T-helper 17 cell (primary cell): ENCODE results near the gene NSD2. TPM values are rescaled to one million over a fixed set of nuclear protein-coding genes. Genes with fewer than 3 reads are reported as not detected.

Experiments
- ATAC-seq: fragments of 150-1000 bp; cut with Tn5 transposase; 2 replicates; pipeline ENCODE4 v1.10.0; 2021; ENCODE audit warnings: mild to moderate bottlenecking, moderate library complexity
- DNase-seq, 3 donors: peaks; one replicate each; pipeline versions ENCODE4 v3.0.0 to v3.0.0-alpha.2; 2020 to 2021
- H3K9me3 ChIP-seq: one replicate; pipeline ENCODE4 v1.7.0; 2013; ENCODE audit warnings: low read length, mild to moderate bottlenecking; ENCODE audit not compliant: control insufficient read depth, poor library complexity, severe bottlenecking
- H3K27ac Mint-ChIP-seq: one replicate; pipeline ENCODE4 v1.8.0; 2022; ENCODE audit warnings: mild to moderate bottlenecking, moderate library complexity, mixed read lengths
- H3K27me3 Mint-ChIP-seq: one replicate; pipeline ENCODE4 v1.8.0; 2022; ENCODE audit warnings: mixed read lengths
- H3K36me3 Mint-ChIP-seq: one replicate; pipeline ENCODE4 v1.8.0; 2022; ENCODE audit warnings: low read depth, mixed read lengths
- H3K4me1 Mint-ChIP-seq: one replicate; pipeline ENCODE4 v1.8.0; 2022; ENCODE audit warnings: mild to moderate bottlenecking, mixed read lengths
- H3K4me3 Mint-ChIP-seq: one replicate; pipeline ENCODE4 v1.8.0; 2022; ENCODE audit warnings: mild to moderate bottlenecking, moderate library complexity, mixed read lengths
- total RNA-seq, 4 donors: library from RNA in 2 of 4; stranded (reverse) in 2 of 4; gene quantifications; one replicate each; pipeline ENCODE4 v1.2.3 and lab custom pipeline; 2022 to 2026

Gene NSD2
- total RNA-seq, 2 donors from 2014 or later: 55.0 to 62.2 TPM

GRCh38 chr4:1953335-1953734 is 82.1 kb downstream of the NSD2 start:
- no peaks in the 10 kb centered on the region for H3K36me3 Mint-ChIP-seq
- H3K27ac Mint-ChIP-seq: no peak overlapping the region
- ATAC-seq: no peak

GRCh38 chr4:1956631-1957030 is 85.4 kb downstream of the NSD2 start:
- Mint-ChIP-seq H3K36me3 (peaks cover 5% of the 10 kb centered on the region), H3K4me1 (peaks cover 2% of the 10 kb centered on the region), H3K27ac (no peak overlapping the region), H3K4me3 (no peak overlapping the region), H3K27me3 (no peaks in the 10 kb centered on the region)
- H3K9me3 ChIP-seq: no peaks in the 10 kb centered on the region
- no peak for ATAC-seq
- no peak for DNase-seq

More at GRCh38 chr4:1953335-1953734, 82.1 kb downstream of the NSD2 start:
- no peak for DNase-seq
- no peaks in the 10 kb centered on the region for H3K9me3 ChIP-seq
- Mint-ChIP-seq H3K4me1 (no peaks in the 10 kb centered on the region), H3K27me3 (no peaks in the 10 kb centered on the region), H3K4me3 (no peak overlapping the region)

DNA sequence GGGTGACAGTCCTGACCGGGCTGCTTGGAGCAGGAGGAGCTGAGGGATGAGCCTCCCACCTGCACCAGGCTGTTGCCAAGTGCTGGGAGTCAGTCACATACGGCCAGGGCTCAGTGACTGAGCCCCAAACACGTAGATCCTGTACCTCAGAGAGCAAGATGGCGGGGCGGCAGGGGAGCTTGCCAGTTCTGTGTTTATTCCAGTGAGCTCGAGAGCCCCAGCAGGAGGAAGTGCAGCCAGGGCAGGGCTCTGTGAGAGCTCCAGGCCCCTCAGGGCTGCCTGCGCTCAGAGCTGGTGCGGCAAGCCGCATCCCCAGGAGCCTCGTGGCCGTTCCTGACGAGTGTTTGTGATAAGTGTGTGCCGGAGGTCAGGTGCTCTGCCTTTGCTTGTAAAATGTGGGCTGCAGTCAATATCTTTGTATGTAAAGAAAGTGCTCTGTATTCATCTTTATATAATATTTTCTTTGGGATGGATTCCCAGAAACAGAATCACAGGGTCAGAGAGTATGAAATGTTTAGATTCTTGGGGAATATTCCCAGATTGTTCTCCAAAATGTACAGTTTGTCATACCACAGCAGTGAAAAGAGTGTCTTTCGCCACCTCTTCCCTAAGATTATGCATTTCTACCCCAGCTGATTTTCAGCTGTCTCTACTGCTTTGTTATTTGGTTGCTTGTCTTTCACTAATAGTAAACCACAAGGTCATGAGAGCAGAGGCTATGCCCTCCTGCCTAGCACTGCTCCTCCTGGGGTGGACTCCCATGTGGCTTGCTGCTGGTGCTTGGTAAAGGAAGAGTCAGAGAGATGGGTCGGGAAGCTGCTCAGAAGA is 87.3 kb downstream of the NSD2 start:
- Mint-ChIP-seq H3K4me3 (no peak overlapping the region), H3K27ac (peak overlapping the region; percentile 77), H3K27me3 (no peaks in the 10 kb centered on the region), H3K4me1 (peaks cover 2% of the 10 kb centered on the region), H3K36me3 (peaks cover 10% of the 10 kb centered on the region)
- no peaks in the 10 kb centered on the region for H3K9me3 ChIP-seq
- DNase-seq (no peak), ATAC-seq (no peak)

GRCh38 chr4:1959104-1959384 is 87.9 kb downstream of the NSD2 start:
- Mint-ChIP-seq H3K27ac (no peak overlapping the region), H3K27me3 (no peaks in the 10 kb centered on the region), H3K4me3 (no peak overlapping the region), H3K36me3 (peaks cover 10% of the 10 kb centered on the region), H3K4me1 (peaks cover 4% of the 10 kb centered on the region)
- no peaks in the 10 kb centered on the region for H3K9me3 ChIP-seq
- no peak for ATAC-seq
- no peak for DNase-seq

GRCh38 chr4:1960170-1960825 is 89.1 kb downstream of the NSD2 start:
- Mint-ChIP-seq H3K36me3 (peaks cover 15% of the 10 kb centered on the region), H3K27ac (no peak overlapping the region), H3K4me1 (peaks cover 4% of the 10 kb centered on the region), H3K4me3 (no peak overlapping the region), H3K27me3 (no peaks in the 10 kb centered on the region)
- DNase-seq (no peak), ATAC-seq (no peak)
- no peaks in the 10 kb centered on the region for H3K9me3 ChIP-seq

- peak overlapping the region; percentile 31 for H3K4me3 Mint-ChIP-seq
- no peaks in the 10 kb centered on the region for H3K9me3 ChIP-seq
- DNase-seq (no peak), ATAC-seq (no peak)
- no peaks in the 10 kb centered on the region for H3K27me3 Mint-ChIP-seq
- H3K27ac Mint-ChIP-seq: no peak overlapping the region
- H3K4me1 Mint-ChIP-seq: peaks cover 9% of the 10 kb centered on the region
- H3K36me3 Mint-ChIP-seq: peaks cover 15% of the 10 kb centered on the region
These were observed 89.8 kb downstream of the NSD2 start for GRCh38 chr4:1961038-1961437.

DNA sequence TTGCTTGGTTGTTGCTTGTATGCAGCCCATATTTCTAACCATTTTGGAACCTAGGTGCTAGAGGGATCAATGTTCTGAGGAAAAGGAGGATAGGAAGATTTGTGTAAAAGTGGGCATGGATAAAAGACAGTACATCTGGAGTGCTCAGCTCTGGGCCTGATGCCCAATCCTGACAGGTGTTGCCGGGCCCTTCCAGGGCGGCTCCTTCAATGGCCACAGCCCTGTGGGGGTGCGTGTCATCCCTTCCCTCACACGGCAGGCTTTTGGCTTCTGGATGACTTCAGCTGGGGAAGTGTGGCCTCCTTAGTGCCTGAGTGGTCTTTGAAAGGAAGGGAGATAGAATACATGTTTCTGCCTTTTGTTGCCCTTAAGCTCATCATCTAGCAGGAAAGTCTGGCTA is 90.4 kb downstream of the NSD2 start:
- peaks cover 10% of the 10 kb centered on the region for H3K4me1 Mint-ChIP-seq
- no peaks in the 10 kb centered on the region for H3K9me3 ChIP-seq
- H3K4me3 Mint-ChIP-seq: no peak overlapping the region
- H3K36me3 Mint-ChIP-seq: peaks cover 15% of the 10 kb centered on the region
- H3K27me3 Mint-ChIP-seq: no peaks in the 10 kb centered on the region
- ATAC-seq (no peak), DNase-seq (no peak)
- H3K27ac Mint-ChIP-seq: no peak overlapping the region

DNA sequence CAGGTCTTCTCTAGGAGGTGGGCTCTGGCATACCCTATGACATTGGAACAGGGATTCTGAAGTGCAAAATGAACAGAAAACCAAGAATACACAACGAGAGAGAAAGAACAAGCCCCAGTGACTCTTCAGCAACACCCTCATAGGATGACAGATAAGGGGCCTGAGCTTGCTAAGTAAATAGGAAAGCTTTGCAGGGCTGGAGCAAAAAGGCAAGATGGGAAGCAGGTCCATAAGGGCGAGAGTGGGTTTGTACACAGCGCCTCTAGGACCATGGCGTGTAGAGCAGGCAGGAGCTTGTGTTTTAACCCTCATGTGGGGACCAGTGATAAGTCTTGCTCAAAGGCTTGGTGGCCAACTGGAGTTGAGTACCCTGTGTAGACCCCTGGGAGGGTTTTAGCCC is 91.8 kb downstream of the NSD2 start:
- H3K9me3 ChIP-seq: no peaks in the 10 kb centered on the region
- ATAC-seq (no peak), DNase-seq (no peak)
- no peaks in the 10 kb centered on the region for H3K27me3 Mint-ChIP-seq
- peaks cover 10% of the 10 kb centered on the region for H3K4me1 Mint-ChIP-seq
- no peak overlapping the region for H3K27ac Mint-ChIP-seq
- peaks cover 15% of the 10 kb centered on the region for H3K36me3 Mint-ChIP-seq
- H3K4me3 Mint-ChIP-seq: no peak overlapping the region

DNA sequence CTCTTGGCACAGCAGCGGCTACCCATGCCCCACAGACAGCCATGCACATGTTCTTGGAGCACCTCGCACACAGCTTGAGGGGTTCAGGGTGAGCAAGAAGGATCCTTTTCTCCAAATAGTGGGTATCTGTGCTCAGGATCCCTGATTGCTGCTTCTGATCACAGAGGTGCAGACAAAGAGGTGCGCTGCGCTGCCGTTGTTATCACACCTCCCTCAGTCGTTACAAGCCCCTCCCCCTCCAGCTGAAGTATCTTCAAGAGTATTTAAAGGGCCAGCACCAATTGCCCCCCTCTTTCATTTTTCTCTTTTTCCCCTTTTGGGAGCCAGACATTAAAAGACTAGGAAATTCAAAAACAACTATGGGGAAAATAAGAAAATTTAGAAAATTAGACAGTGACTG is 93.2 kb downstream of the NSD2 start:
- DNase-seq (no peak), ATAC-seq (no peak)
- H3K27ac Mint-ChIP-seq: peak overlapping the region; percentile 12
- H3K36me3 Mint-ChIP-seq: peaks cover 22% of the 10 kb centered on the region
- H3K9me3 ChIP-seq: no peaks in the 10 kb centered on the region
- H3K4me1 Mint-ChIP-seq: peaks cover 12% of the 10 kb centered on the region
- no peaks in the 10 kb centered on the region for H3K27me3 Mint-ChIP-seq
- H3K4me3 Mint-ChIP-seq: no peak overlapping the region

DNA sequence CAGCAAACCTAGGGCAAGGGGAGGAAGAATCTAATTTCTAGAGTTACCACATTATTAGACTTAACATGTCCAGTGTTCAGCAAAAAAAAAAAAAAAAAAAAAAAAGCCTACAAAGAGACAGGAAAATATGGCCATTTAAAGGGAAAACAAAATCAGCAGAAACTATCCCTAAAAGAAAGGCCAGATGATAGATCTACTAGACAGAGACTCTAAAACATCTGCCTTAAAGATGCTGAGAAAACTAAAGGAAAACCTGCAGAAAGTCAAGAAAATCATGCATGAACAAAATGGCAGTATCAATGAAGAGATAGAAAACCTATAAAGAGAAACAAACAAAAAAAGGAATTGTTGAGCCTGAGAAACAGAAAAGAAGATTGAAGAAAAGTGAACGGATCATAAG is 93.8 kb downstream of the NSD2 start:
- no peaks in the 10 kb centered on the region for H3K27me3 Mint-ChIP-seq
- H3K27ac Mint-ChIP-seq: peak overlapping the region; percentile 12
- ATAC-seq: no peak

GRCh38 chr4:1967512-1968149 is 96.4 kb downstream of the NSD2 start:
- DNase-seq (no peak), ATAC-seq (no peak)
- Mint-ChIP-seq H3K27me3 (no peaks in the 10 kb centered on the region), H3K4me1 (peaks cover 22% of the 10 kb centered on the region), H3K36me3 (peaks cover 17% of the 10 kb centered on the region), H3K4me3 (no peak overlapping the region), H3K27ac (peak overlapping the region; percentile 88)
- no peaks in the 10 kb centered on the region for H3K9me3 ChIP-seq

More for the DNA sequence above, 93.8 kb downstream of the NSD2 start:
- H3K9me3 ChIP-seq: no peaks in the 10 kb centered on the region
- H3K4me3 Mint-ChIP-seq: no peak overlapping the region
- peaks cover 25% of the 10 kb centered on the region for H3K36me3 Mint-ChIP-seq
- peaks cover 15% of the 10 kb centered on the region for H3K4me1 Mint-ChIP-seq
- no peak for DNase-seq

GRCh38 chr4:1968686-1969295 is 97.6 kb downstream of the NSD2 start:
- Mint-ChIP-seq H3K27me3 (no peaks in the 10 kb centered on the region), H3K4me3 (no peak overlapping the region), H3K27ac (peak overlapping the region; percentile 88), H3K4me1 (peaks cover 22% of the 10 kb centered on the region), H3K36me3 (peaks cover 17% of the 10 kb centered on the region)
- ATAC-seq: no peak
- no peak for DNase-seq
- H3K9me3 ChIP-seq: no peaks in the 10 kb centered on the region

- DNase-seq (no peak), ATAC-seq (no peak)
- Mint-ChIP-seq H3K36me3 (peaks cover 14% of the 10 kb centered on the region), H3K27me3 (no peaks in the 10 kb centered on the region), H3K4me1 (peaks cover 19% of the 10 kb centered on the region), H3K4me3 (no peak overlapping the region), H3K27ac (peak overlapping the region; percentile 85)
- no peaks in the 10 kb centered on the region for H3K9me3 ChIP-seq
These were observed 98.9 kb downstream of the NSD2 start for GRCh38 chr4:1969928-1970723.
